ENCODE results near the gene GCA.

DNA sequence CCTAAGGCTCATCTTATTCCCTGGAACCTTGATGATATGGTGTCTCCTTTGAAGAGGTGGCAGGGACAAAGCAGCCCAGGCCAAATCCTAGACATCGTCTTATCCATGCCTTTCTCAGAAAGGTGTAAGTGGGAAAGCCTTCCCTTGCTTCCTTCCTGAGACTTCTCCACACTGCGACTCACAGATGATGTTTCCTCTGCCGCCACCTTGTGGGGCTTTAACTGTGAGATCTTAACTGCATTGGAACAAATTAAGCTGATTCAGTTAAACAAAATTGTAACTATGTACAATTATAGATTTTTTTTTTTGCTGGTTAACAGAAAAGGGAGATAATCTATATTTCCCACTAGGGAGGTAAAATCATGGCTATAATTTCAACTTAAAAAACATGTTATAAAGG, 10.0 kb upstream of the GCA start:
- TF ChIP-seq POLR2A (IDR thresholded peaks at IDR 0.05; ENCODE audit: low read depth, low read length) (no peak), TAF1 (IDR thresholded peaks at IDR 0.05; ENCODE audit: borderline replicate concordance, low read depth, low read length) (no peak)

Data from GM12892 (cell line).